AG04450 (cell line): ENCODE measurements around the gene GRB2. TPM values are rescaled to one million over a fixed set of nuclear protein-coding genes. Genes with fewer than 3 reads are reported as not detected.

Source experiments
- CTCF ChIA-PET: fragments of 300-600, 350-600 bp; formaldehyde crosslinking; extraction: SDS; loops from one replicate; lab custom pipeline; 2022; ENCODE audit warnings: antibody characterized with exemption, inconsistent platforms; lab: Charles Lee
- POLR2A ChIA-PET: fragments of 350-600 bp; formaldehyde crosslinking; extraction: SDS; loops from one replicate; lab custom pipeline; 2021; ENCODE audit warnings: antibody characterized with exemption, inconsistent platforms; lab: Yijun Ruan, JAX
- DNase-seq: peaks from one replicate; pipeline ENCODE4 v3.0.0-alpha.2; 2011; ENCODE audit warnings: low read depth, low spot score
- H3K27ac ChIP-seq: one replicate; pipeline ENCODE4 v1.5.1; 2012; ENCODE audit warnings: low read depth, low read length, control low read depth
- H3K27me3 ChIP-seq: one replicate; pipeline ENCODE4 v1.6.0; 2012; ENCODE audit warnings: low read length; ENCODE audit not compliant: control insufficient read depth, insufficient read depth
- H3K4me3 ChIP-seq: 2 replicates; pipeline ENCODE4 v1.5.1; 2011; ENCODE audit warnings: mild to moderate bottlenecking, low read depth, low read length, control low read depth
- H3K9me3 ChIP-seq: 2 replicates; pipeline ENCODE4 v1.5.1; 2012; ENCODE audit warnings: low read length; ENCODE audit not compliant: control insufficient read depth, insufficient read depth
- CTCF ChIP-seq: IDR thresholded peaks from 2 replicates; pipeline ENCODE4 v1.5.1; 2011; ENCODE audit warnings: low read depth, low read length, control low read depth, inconsistent platforms
- polyA plus RNA-seq: library from polyadenylated mRNA; depleted of rRNA; stranded (reverse); fragments of >200 nt; gene quantifications from 2 replicates; pipeline ENCODE4 v1.2.3, GENCODE V29; 2011

Gene GRB2
- polyA plus RNA-seq, 1 experiment, result 63.8 TPM

DNA sequence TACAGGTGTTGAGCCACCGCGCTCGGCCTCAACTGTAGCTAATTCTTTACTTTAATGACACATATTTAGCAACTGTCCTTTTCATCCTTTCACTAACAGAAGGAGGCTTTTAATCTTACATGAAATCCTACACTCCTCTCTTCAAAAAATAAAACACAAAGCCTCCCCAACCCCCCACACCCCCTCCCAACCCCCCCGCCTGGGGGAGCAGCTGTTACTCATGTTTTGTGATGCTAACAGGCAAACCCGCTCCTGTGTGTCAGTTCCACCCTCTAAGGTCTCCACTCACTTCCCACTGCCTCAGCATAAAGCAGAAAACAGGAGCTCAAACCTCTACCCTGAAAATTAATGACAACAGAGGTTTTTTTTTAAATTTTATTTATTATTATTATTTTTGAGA, 60.8 kb downstream of the GRB2 start:
- Histone ChIP-seq H3K4me3 (no peak overlapping the region), H3K9me3 (no peaks in the 10 kb centered on the region), H3K27me3 (no peaks in the 10 kb centered on the region), H3K27ac (no peak overlapping the region)
- POLR2A ChIA-PET, result interaction anchor here (0.6 kb wide), 1 partner anchor 23 kb away, joined by 3 read pairs; no protein-coding TSS in a partner anchor
- no peak for DNase-seq
- TF ChIP-seq CTCF, result no peak
- CTCF ChIA-PET, result interaction anchor here (0.7 to 2.7 kb wide), 3 partner anchors 9 to 395 kb away, joined by 5 to 20 read pairs (median 7); no protein-coding TSS in a partner anchor

- TF ChIP-seq CTCF, result no peak
- H3K4me3 ChIP-seq, result no peak overlapping the region
- CTCF ChIA-PET, result no interaction called here
- no peaks in the 10 kb centered on the region for H3K9me3 ChIP-seq
- DNase-seq, result no peak
- POLR2A ChIA-PET, result no interaction called here
- H3K27me3 ChIP-seq, result no peaks in the 10 kb centered on the region
- no peak overlapping the region for H3K27ac ChIP-seq
Observed at GRCh38 chr17:75342996-75343395, 62.5 kb downstream of the GRB2 start.

DNA sequence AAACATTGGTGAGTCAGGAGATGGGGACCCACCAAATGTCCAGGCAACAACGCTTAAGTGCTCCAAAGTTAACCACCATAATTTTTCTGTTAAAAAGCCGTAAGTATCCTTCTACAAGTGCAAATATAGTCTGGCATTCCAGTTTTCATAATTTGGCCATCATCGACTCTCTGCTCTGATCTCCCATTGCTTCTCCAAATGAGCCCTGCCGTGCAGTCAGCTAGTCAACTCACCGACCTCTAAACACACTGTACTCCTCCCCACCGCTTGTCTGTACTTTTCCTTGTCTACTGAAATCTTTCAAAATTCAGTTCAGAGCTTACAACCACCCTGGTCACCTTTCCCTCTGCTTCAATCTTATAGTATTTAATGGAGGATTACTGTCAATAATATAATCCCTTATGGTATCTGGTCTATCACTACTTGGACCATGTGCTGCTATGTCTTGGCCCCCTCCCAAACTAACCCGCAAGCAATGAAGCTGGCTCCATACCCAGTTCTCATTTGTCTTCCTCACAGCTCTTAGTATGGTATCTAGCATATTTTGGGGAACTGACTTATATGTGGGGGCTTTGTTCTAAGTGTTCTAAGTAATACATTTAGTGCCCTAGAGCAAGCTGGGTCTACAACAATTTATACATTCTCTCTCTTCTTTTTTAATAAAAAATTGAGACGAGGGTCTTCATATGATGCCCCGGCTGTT, 63.5 kb downstream of the GRB2 start:
- Histone ChIP-seq H3K4me3 (no peak overlapping the region), H3K27ac (no peak overlapping the region), H3K27me3 (no peaks in the 10 kb centered on the region), H3K9me3 (no peaks in the 10 kb centered on the region)
- ChIA-PET CTCF (interaction anchor here (1.3 kb wide), 1 partner anchor 71 kb away, joined by 4 read pairs; the partner anchor contains the start of gene MIF4GD), POLR2A (interaction anchor here (0.5 kb wide), 1 partner anchor 79 kb away, joined by 4 read pairs; no protein-coding TSS in a partner anchor)
- no peak for TF ChIP-seq CTCF
- DNase-seq, result no peak

GRCh38 chr17:75340631-75341030, 64.8 kb downstream of the GRB2 start:
- CTCF ChIA-PET, result interaction anchor here (0.7 to 1.0 kb wide), 2 partner anchors 70 to 75 kb away, joined by 3 read pairs; partner anchors contain the start of gene MIF4GD
- Histone ChIP-seq H3K4me3 (no peak overlapping the region), H3K27me3 (no peaks in the 10 kb centered on the region), H3K27ac (no peak overlapping the region), H3K9me3 (no peaks in the 10 kb centered on the region)
- POLR2A ChIA-PET, result no interaction called here
- no peak for DNase-seq
- no peak for TF ChIP-seq CTCF

GRCh38 chr17:75339971-75340370, 65.5 kb downstream of the GRB2 start:
- Histone ChIP-seq H3K27me3 (no peaks in the 10 kb centered on the region), H3K27ac (no peak overlapping the region), H3K9me3 (no peaks in the 10 kb centered on the region), H3K4me3 (no peak overlapping the region)
- ChIA-PET POLR2A (no interaction called here), CTCF (interaction anchor here (1.0 to 5.2 kb wide), 2 partner anchors 18 to 69 kb away, joined by 3 to 26 read pairs; partner anchors contain the start of gene MIF4GD)
- DNase-seq, result no peak
- TF ChIP-seq CTCF, result no peak
